Lower lobe of right lung (tissue), 2 donors: ENCODE results near the gene RPTOR. TPM values are rescaled to one million over a fixed set of nuclear protein-coding genes. Genes with fewer than 3 reads are reported as not detected.
A peak's percentile ranks its signal among the peaks of the same experiment; 100 is the strongest.

Source experiments
- ATAC-seq, 2 donors: fragments of 200-7000 bp; cut with Tn5 transposase; one replicate each; pipeline ENCODE4 v1.9.1; 2020 to 2022; ENCODE audit warnings: mild to moderate bottlenecking in 2 of 2, moderate library complexity in 2 of 2
- DNase-seq: peaks from one replicate; pipeline ENCODE4 v3.0.0-alpha.2; 2020
- H3K27ac ChIP-seq: fragments of 200-600 bp; one replicate; pipeline ENCODE4 v1.8.0; 2022
- H3K27me3 ChIP-seq: fragments of 200-600 bp; one replicate; pipeline ENCODE4 v1.8.0; 2022; ENCODE audit warnings: low read depth
- H3K36me3 ChIP-seq: fragments of 200-600 bp; one replicate; pipeline ENCODE4 v1.8.0; 2022; ENCODE audit warnings: mild to moderate bottlenecking
- H3K4me1 ChIP-seq: fragments of 200-600 bp; one replicate; pipeline ENCODE4 v1.8.0; 2022
- H3K4me3 ChIP-seq: fragments of 200-600 bp; one replicate; pipeline ENCODE4 v1.8.0; 2022; ENCODE audit warnings: mild to moderate bottlenecking
- H3K9me3 ChIP-seq: fragments of 200-600 bp; one replicate; pipeline ENCODE4 v1.8.0; 2022
- CTCF ChIP-seq: fragments of 200-600 bp; IDR thresholded peaks from one replicate; pipeline ENCODE4 v1.8.0; 2022; ENCODE audit warnings: antibody characterized with exemption, mild to moderate bottlenecking
- intact Hi-C: fragments of 100-400 bp; cut with DNase I; formaldehyde crosslinking; loops from one replicate; pipeline ENCODE4 v1.11.0; 2022
- total RNA-seq: library from RNA; stranded (reverse); fragmentation: NEBNext Ultra II Directional; extraction: Animal tissue kit (Norgen Biotek cat#: 25700); gene quantifications from one replicate; pipeline ENCODE4 v1.2.1, GENCODE V29; 2021
- donor health status: DM: no; HTN: yes; CAD: no; lungs with severe emphysema.

RPTOR gene
- total RNA-seq, 1 donor from 2014 or later, result 34.0 TPM

- H3K27me3 ChIP-seq, result no peaks in the 10 kb centered on the region
- TF ChIP-seq CTCF, result no peak
- ATAC-seq (no peak), DNase-seq (peak; percentile 31)
- H3K4me1 ChIP-seq, result peaks cover 5% of the 10 kb centered on the region
- no peak overlapping the region for H3K27ac ChIP-seq
- H3K4me3 ChIP-seq, result no peak overlapping the region
- intact Hi-C loops, result no loop called here
- peaks cover 13% of the 10 kb centered on the region for H3K36me3 ChIP-seq
- no peaks in the 10 kb centered on the region for H3K9me3 ChIP-seq
Observed at GRCh38 chr17:80820331-80820730, 275.7 kb downstream of the RPTOR start.

GRCh38 chr17:80821546-80821945, 276.9 kb downstream of the RPTOR start:
- Histone ChIP-seq H3K4me3 (no peak overlapping the region), H3K4me1 (peaks cover 8% of the 10 kb centered on the region), H3K27ac (no peak overlapping the region), H3K9me3 (no peaks in the 10 kb centered on the region), H3K36me3 (peaks cover 21% of the 10 kb centered on the region), H3K27me3 (no peaks in the 10 kb centered on the region)
- TF ChIP-seq CTCF, result no peak
- DNase-seq, result peak; percentile 21
- intact Hi-C loops, result no loop called here
- no peak for ATAC-seq

- Histone ChIP-seq H3K4me1 (peaks cover 11% of the 10 kb centered on the region), H3K27me3 (no peaks in the 10 kb centered on the region), H3K4me3 (no peak overlapping the region), H3K27ac (no peak overlapping the region), H3K9me3 (no peaks in the 10 kb centered on the region), H3K36me3 (peaks cover 27% of the 10 kb centered on the region)
- DNase-seq, result peak; percentile 32
- no peak for ATAC-seq
- no peak for TF ChIP-seq CTCF
- intact Hi-C loops, result no loop called here
Observed at GRCh38 chr17:80822021-80822699, 277.5 kb downstream of the RPTOR start.

GRCh38 chr17:80822700-80823410, 278.2 kb downstream of the RPTOR start:
- intact Hi-C loops, result no loop called here
- Histone ChIP-seq H3K27ac (no peak overlapping the region), H3K4me3 (no peak overlapping the region), H3K9me3 (no peaks in the 10 kb centered on the region), H3K4me1 (peaks cover 11% of the 10 kb centered on the region), H3K36me3 (peaks cover 31% of the 10 kb centered on the region), H3K27me3 (no peaks in the 10 kb centered on the region)
- TF ChIP-seq CTCF, result no peak
- no peak for ATAC-seq
- DNase-seq, result peak; percentile 37

- Histone ChIP-seq H3K9me3 (no peaks in the 10 kb centered on the region), H3K36me3 (peaks cover 36% of the 10 kb centered on the region), H3K4me1 (peaks cover 5% of the 10 kb centered on the region), H3K27me3 (no peaks in the 10 kb centered on the region), H3K27ac (no peak overlapping the region), H3K4me3 (no peak overlapping the region)
- no peak for ATAC-seq
- intact Hi-C loops, result no loop called here
- peak; percentile 18 for DNase-seq
- no peak for TF ChIP-seq CTCF
Observed at GRCh38 chr17:80824549-80825470, 280.2 kb downstream of the RPTOR start.
